Fibroblast of lung (primary cell): Measurements from ENCODE around the gene CFAP20. TPM values are rescaled to one million over a fixed set of nuclear protein-coding genes. Genes with fewer than 3 reads are reported as not detected.
A peak's percentile ranks its signal among the peaks of the same experiment; 100 is the strongest.

ENCODE experiments used
- DNase-seq, 2 donors: peaks; one replicate each; pipeline versions ENCODE4 v3.0.0 to v3.0.0-alpha.2; 2010; ENCODE audit warnings: low read depth in 2 of 2
- H2AFZ ChIP-seq: 2 replicates; pipeline ENCODE4 v1.5.1; 2012; ENCODE audit warnings: low read length, control low read depth, inconsistent platforms
- H3K27ac ChIP-seq: 2 replicates; pipeline ENCODE4 v1.5.1; 2011; ENCODE audit warnings: low read length, control low read depth; ENCODE audit not compliant: insufficient read depth
- H3K27me3 ChIP-seq: 2 replicates; pipeline ENCODE4 v1.5.1; 2011; ENCODE audit warnings: mild to moderate bottlenecking, low read length; ENCODE audit not compliant: control insufficient read depth, insufficient read depth
- H3K36me3 ChIP-seq: 2 replicates; pipeline ENCODE4 v1.5.1; 2011; ENCODE audit warnings: low read length; ENCODE audit not compliant: control insufficient read depth, insufficient read depth
- H3K4me1 ChIP-seq: 2 replicates; pipeline ENCODE4 v1.5.1; 2011; ENCODE audit warnings: low read length; ENCODE audit not compliant: control insufficient read depth, insufficient read depth; ENCODE audit errors: extremely low read depth
- H3K4me2 ChIP-seq: 2 replicates; pipeline ENCODE4 v1.5.1; 2011; ENCODE audit warnings: low read length, control low read depth; ENCODE audit not compliant: insufficient read depth; ENCODE audit errors: extremely low read depth
- H3K4me3 ChIP-seq, 4 experiments: fragments of 200-600 bp in 1 of 4; sonication (generic) in 1 of 4; replicated peaks in 1 of 4; 2 replicates each; pipeline ENCODE4 v1.5.1; 2011 to 2016; ENCODE audit warnings: low read length in 4 of 4, low read depth in 3 of 4, mild to moderate bottlenecking in 3 of 4, control low read depth in 2 of 4, inconsistent platforms in 1 of 4, mixed read lengths in 1 of 4; ENCODE audit not compliant: insufficient read depth in 1 of 4; ENCODE audit errors: control extremely low read depth in 1 of 4
- H3K79me2 ChIP-seq: 2 replicates; pipeline ENCODE4 v1.5.1; 2012; ENCODE audit warnings: mild to moderate bottlenecking, low read length, inconsistent platforms; ENCODE audit not compliant: control insufficient read depth, insufficient read depth
- H3K9ac ChIP-seq: 2 replicates; pipeline ENCODE4 v1.5.1; 2011; ENCODE audit warnings: mild to moderate bottlenecking, low read length, control low read depth; ENCODE audit not compliant: insufficient read depth
- H3K9me3 ChIP-seq: 2 replicates; pipeline ENCODE4 v1.5.1; 2012; ENCODE audit warnings: low read depth, low read length; ENCODE audit not compliant: control insufficient read depth, insufficient read depth
- H4K20me1 ChIP-seq: 2 replicates; pipeline ENCODE4 v1.5.1; 2011; ENCODE audit warnings: low read length; ENCODE audit not compliant: control insufficient read depth, insufficient read depth; ENCODE audit errors: extremely low read depth
- CTCF ChIP-seq, 2 donors: IDR thresholded peaks in 1 of 2; conservative IDR thresholded peaks in 1 of 2; 1 replicate in 1 of 2; 2 replicates in 1 of 2; pipeline ENCODE4 v1.5.1; 2011 to 2012; ENCODE audit warnings: low read length in 2 of 2, control low read depth in 1 of 2, inconsistent platforms in 1 of 2, low read depth in 1 of 2, mild to moderate bottlenecking in 1 of 2
- EZH2 ChIP-seq: IDR thresholded peaks from 2 replicates; pipeline ENCODE4 v1.5.1; 2012; ENCODE audit warnings: low read length, control low read depth, mild to moderate bottlenecking; ENCODE audit errors: missing control alignments
- polyA minus RNA-seq: library from RNA; depleted of rRNA, polyadenylated mRNA; stranded (reverse); fragments of >200 nt; gene quantifications from 2 replicates; pipeline ENCODE4 v1.2.3, GENCODE V29; 2011; ENCODE audit warnings: low replicate concordance
- polyA plus RNA-seq, 2 donors: library from polyadenylated mRNA; depleted of rRNA in 1 of 2; stranded (reverse) in 1 of 2; unstranded in 1 of 2; fragments of >200 nt; gene quantifications; 2 replicates each; pipeline ENCODE4 v1.2.1, GENCODE V29; 2011 to 2012; ENCODE audit warnings: missing spikeins in 1 of 2
- total RNA-seq: library from RNA; depleted of rRNA; stranded (reverse); fragments of >200 nt; gene quantifications from 2 replicates; pipeline ENCODE4 v1.2.1, GENCODE V29; 2014

CFAP20 gene
- 23.4 and 29.2 TPM in 2 replicates for total RNA-seq
- polyA plus RNA-seq, result 30.2 and 33.2 TPM in 2 replicates
- 22.8 and 31.8 TPM in 2 replicates for polyA plus RNA-seq (2012)
- polyA minus RNA-seq, result 20.3 and 22.2 TPM in 2 replicates

GRCh38 chr16:58129097-58129936 is at the start of gene CFAP20:
Gene CFAP20, minus strand, starts transcription at chr16:58129381. Its CDS starts 266 bp downstream, at chr16:58129115.
- Histone ChIP-seq H3K27me3 (no peaks in the 10 kb centered on the region), H3K36me3 (no peaks in the 10 kb centered on the region), H3K9ac (peak within 1 kb of the TSS; percentile 91), H3K4me2 (peak within 1 kb of the TSS; percentile 86), H2AFZ (peak within 1 kb of the TSS; percentile 77), H3K79me2 (peaks cover 42% of the 10 kb centered on the region), H3K9me3 (no peaks in the 10 kb centered on the region), H3K4me3 (peak within 1 kb of the TSS; percentile 70 to 95 (median 90)), H3K27ac (peak within 1 kb of the TSS; percentile 86), H3K4me1 (peaks cover 4% of the 10 kb centered on the region), H4K20me1 (no peaks in the 10 kb centered on the region)
- no peak for TF ChIP-seq EZH2
- no peak for TF ChIP-seq CTCF (conservative IDR thresholded peaks at IDR 0.05 in 1 of 2, IDR thresholded peaks at IDR 0.05 in 1 of 2; ENCODE audit: low read depth in 1 of 2, low read length in 2 of 2)
- peak; percentile 100 for DNase-seq

GRCh38 chr16:58177353-58177710 is 48.2 kb upstream of the CFAP20 start:
- H3K9ac ChIP-seq, result no peak overlapping the region
- no peak for DNase-seq
- H3K27me3 ChIP-seq, result no peaks in the 10 kb centered on the region
- H3K79me2 ChIP-seq, result no peaks in the 10 kb centered on the region
- H3K4me2 ChIP-seq, result no peak overlapping the region
- H3K27ac ChIP-seq, result no peak overlapping the region
- no peaks in the 10 kb centered on the region for H3K4me1 ChIP-seq
- H4K20me1 ChIP-seq, result no peaks in the 10 kb centered on the region
- no peak overlapping the region for H2AFZ ChIP-seq
- peaks cover 5% of the 10 kb centered on the region for H3K36me3 ChIP-seq
- H3K4me3 ChIP-seq, result no peak overlapping the region
- TF ChIP-seq CTCF (conservative IDR thresholded peaks at IDR 0.05 in 1 of 2, IDR thresholded peaks at IDR 0.05 in 1 of 2; ENCODE audit: low read depth in 1 of 2, low read length in 2 of 2) (no peak), EZH2 (no peak)
- no peaks in the 10 kb centered on the region for H3K9me3 ChIP-seq

GRCh38 chr16:58176608-58177352 is 47.6 kb upstream of the CFAP20 start:
- no peak overlapping the region for H3K27ac ChIP-seq
- no peak overlapping the region for H3K4me3 ChIP-seq
- no peak overlapping the region for H3K4me2 ChIP-seq
- no peak for DNase-seq
- no peak for TF ChIP-seq EZH2
- TF ChIP-seq CTCF (conservative IDR thresholded peaks at IDR 0.05 in 1 of 2, IDR thresholded peaks at IDR 0.05 in 1 of 2; ENCODE audit: low read depth in 1 of 2, low read length in 2 of 2), result no peak
- H4K20me1 ChIP-seq, result no peaks in the 10 kb centered on the region
- no peaks in the 10 kb centered on the region for H3K4me1 ChIP-seq
- H2AFZ ChIP-seq, result no peak overlapping the region
- H3K27me3 ChIP-seq, result no peaks in the 10 kb centered on the region
- H3K9me3 ChIP-seq, result no peaks in the 10 kb centered on the region
- no peak overlapping the region for H3K9ac ChIP-seq
- H3K36me3 ChIP-seq, result peaks cover 5% of the 10 kb centered on the region
- H3K79me2 ChIP-seq, result no peaks in the 10 kb centered on the region
